HuH-7 (cell line): ENCODE data around the gene TOP2A.
A peak's percentile ranks its signal among the peaks of the same experiment; 100 is the strongest.

Source experiments
- DNase-seq: peaks from one replicate; pipeline ENCODE4 v3.0.0; 2011; ENCODE audit warnings: low spot score

Gene TOP2A

DNA sequence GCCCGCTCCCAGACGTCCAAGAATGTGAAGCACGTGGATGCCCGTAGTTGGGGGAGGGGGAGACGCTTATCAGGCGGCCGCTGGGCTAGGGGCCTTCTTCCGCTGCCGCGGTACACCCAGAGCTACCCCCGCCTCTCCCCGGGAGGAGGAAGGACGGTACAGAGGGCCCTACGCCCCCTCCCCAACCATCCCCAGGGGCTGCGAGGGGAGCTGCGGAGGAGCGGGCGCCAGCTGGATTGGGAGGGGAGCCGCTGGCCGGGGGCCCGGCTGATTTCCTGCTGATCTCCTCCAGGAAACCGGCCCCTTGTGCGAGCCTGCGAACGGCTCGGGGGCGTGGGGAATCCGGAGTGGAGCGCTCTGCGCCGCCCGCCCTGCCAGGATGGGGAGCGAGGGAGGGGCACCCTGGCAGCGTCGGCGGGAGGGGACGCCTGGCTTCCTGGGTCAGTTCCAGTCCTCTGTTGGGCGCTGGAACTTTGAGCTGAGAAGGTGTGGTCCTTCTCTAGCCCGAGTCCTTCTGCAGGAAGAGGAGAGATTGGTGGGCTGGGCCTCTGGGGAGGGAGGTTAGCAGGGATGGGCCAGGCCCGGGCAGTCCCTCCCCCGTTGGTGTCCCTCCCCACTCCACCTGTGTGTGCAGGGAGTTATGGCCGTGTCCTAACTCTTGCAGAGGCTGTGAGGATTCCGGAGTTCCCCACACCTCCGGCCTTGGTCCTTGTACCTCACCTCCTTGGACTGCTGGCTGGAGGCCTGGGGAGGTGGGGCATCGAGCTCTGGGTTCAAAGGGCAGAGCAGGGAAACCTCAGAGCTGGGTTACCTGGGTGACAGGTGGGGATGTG, 72.3 kb downstream of the TOP2A start:
- DNase-seq, result peak; percentile 95

DNA sequence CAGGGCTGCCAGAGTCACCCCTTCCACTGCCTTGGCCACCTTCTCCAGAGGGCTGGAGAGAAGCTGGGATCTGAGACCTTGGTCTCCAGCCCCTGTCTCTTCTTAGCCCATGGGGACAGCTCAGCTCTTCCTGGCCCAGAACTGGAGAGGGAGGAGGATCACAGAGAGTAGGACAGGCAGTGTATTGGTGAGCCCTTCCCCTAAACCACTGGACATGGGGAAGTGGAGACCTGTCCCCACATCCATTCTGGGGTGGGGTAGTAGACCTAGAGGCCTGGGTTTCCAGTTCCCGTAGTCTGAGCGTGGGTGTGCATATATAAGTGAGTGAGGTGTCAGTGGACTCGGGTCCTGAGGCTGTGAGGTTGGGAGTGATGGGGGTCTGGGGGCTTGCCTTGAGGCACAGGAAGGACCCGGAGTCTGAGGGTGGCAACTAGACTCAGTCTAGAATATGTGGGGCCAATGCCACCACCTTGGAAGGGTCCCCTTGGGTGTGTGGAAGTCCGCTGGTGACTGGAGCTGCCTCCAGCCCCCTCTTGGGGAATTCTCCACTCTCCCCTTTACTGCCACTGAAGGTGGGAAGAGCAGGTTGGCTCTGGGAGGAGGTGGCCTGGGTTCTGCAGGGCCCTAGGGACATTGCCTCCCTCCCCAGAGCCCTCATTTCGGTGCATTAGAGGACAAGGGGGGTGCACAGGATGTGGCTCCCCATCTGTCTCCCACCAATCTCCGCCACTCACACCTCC, 73.1 kb downstream of the TOP2A start:
- no peak for DNase-seq

DNA sequence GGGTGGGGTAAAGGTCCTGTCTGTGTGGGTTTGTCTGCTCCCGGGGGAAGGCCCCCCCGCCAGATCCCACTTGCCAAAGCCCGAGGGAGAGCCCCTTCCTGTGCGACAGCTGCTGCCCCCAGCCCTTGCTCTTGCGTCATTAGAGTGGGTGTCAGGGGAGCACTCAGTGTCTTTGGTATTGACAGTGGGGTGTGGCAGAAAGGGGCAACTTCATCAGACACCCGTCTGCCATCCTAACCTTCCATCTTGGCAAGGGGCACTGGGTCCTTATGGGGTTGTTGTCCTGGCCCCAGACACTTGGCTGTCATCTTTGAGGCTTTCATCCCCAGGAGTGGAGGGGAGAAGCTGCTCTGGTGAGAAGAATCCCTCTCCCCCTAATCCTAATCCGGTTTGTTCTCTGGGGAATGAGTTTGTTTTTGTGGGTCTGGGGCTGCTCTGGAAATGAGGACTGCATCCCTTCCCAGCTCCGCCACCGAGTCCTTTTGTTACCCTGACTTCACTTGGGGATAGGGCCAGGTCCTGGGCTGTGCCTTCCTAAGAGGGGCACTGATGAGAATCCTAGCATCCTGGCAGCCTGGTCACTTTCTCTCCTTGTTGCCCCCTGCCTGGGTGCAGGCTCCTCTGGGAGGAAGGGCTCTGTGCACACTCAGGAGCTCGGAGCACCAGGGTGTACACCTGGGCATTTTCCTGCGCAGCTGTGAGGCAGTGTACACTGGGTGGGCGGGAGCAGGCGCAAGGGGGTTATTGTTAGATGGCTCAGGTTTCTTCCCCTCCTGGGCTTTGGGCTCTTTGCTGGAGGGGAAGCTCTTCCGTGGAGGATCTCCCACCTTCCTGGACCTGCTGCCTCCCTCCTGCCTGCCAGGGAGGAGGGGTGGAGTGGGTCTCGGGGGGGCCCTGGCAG, 74.2 kb downstream of the TOP2A start:
- DNase-seq, result no peak

DNA sequence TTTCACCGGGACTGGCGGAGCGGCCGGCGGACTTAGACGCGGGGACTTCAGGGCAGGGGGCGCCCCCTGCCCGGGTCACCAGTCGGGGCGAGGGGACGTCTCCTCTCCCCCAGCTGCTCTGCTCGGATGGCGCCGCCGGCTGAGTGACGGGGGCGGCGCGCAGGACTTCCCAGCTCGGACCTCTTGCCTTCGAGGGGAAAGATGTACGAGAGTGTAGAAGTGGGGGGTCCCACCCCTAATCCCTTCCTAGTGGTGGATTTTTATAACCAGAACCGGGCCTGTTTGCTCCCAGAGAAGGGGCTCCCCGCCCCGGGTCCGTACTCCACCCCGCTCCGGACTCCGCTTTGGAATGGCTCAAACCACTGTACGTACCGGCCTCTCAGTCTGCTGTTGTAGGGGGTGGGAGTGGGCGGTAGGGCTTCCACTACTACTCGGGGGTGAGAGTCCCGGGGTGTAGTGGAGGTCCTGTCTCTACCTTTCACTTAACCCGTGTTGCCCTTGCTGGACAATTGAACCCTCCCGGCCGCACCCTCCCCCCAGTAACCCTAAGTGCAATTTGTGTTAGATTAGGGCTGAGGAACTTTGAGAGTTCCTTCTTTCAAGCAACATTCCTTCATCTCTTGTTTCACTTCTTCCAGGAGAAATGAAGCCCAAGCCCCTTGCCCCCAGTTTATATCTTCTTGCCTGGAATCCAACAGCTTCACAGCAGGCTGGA, 75.0 kb downstream of the TOP2A start:
- no peak for DNase-seq

DNA sequence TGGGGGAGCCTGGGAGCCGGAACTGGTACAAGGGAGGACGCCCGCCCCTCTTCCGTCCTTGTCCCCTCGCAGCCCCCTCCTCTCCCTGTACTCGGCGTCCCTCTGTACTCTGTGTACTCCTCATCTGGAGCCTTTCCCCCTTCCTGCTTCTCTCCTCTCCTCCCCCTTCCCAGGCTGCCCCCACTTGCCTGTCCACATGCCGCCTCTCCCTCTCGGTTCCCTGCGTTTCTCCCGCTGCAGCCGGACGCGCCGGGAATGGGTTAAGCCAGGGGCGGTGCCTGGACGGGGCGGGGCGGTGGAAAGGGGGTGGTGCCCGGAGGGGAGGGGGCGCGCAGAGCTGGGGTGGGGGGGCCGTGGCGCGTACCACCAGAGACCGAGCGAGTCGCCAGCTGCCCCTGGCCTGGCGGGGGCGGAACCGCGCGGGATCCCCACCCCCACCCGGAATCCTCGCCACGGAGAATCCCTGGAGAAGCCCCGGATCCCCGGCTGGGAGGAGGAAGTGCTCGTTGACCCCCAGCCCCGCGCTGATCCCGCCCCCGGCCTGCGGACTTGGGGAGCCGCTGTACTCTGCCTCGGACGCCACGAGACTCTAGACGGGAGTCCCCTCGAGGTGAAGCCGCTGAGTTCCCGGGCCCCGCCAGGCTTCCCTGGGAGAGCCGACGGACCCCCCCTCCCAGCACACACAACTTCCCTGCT, 75.7 kb downstream of the TOP2A start:
- DNase-seq, result peak; percentile 88

DNA sequence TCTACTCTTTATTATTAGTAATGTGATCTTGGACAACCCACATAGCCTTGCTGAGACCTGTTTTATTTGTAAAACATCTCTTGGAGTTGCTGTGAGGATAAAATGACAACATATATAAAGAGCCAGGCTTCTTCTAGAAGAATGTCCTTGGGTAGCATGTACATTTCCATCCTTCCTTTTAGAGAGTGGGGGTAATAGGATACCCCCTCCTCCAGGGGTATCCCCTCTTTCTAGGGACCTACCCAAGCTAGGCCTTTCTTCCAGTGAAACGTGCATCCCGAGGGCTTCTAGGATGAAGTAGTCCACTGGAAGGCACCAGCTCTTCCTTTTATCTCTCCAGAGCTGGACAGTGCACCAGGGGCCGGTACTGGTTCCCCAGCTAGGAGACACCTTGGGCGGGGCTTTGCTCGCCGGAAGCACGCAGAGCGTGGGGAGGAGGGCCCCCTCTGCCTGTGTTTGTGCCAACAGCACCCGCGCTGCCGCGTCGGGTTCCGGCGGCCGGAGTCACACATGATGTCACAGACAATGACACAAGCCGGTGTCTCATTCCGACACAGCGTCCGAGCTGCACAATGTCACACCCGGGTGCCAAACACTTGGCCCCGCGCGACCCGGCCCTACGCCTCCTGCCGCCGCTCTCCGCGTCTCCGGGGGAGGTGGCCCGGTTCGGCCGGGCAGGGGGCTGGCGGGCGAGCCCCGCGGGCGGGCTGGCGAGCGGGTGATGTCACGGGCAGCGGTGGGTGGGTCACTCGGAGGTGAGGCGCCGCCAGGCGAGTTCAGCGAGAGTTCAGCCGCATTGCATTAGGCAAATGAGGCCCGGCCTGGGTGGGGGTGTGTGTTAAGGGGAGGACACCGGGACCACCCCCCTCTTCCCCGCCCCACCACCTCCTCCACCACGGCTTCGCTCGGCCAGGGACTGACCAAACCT, 76.6 kb downstream of the TOP2A start:
- DNase-seq, result peak; percentile 79

DNA sequence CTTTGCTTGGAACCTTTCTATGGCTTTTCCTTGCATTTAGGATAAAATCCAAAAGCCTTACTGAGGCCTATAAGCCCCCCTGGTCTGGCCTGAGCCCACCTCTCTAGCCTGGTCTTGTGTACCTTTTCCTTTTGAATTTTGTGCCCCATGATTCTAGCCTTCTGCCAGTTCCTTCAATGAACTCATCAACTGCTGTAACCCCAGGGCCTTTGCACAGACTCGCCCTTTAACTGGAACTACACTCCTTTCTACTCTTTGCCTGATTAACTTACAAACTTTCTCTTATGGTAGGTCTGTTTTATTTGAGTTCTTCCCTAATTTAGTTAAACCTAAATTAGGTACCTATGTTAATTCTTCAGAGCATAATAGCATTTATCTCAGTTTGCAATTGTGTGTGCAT, 77.4 kb downstream of the TOP2A start:
- no peak for DNase-seq

DNA sequence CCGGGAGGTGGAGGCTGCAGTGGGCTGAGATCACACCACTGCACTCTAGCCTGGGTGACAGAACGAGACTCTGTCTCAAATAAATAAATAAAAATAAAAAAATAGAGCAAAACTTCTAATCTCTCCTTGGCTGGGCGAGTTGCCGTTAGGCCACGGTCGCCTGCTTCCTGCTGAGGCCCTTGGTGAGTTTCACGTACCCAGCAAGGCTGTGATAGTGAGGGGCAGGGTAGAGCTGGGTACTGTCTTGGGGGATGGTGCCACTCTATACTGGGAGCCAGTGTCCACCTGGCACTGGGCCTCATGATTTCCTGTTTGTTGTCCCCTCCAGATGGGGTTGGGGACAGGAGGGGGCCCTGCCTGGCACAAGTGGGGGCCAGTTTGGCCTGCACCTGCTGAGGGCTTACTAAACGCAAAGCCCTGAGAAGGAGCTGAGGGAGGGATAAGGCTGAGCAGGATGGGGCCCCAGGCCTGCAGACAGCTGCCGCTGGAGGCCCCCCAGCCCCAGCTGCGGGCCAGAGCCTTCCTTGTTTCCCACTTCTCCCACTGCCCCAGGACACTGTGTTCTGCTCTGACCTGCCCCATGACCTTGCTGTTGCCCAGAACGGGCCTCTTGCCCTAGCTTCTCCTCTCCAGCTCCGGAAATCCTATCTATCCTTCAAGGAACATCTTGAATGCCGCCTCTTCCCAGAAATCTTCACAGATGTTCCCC, 78.6 kb downstream of the TOP2A start:
- no peak for DNase-seq
